Lower leg skin (tissue), 3 donors: ENCODE measurements around the gene SELPLG.
"Not testable (repeated sequence)": the region's sequence is repeated elsewhere in the genome, so short reads cannot be mapped to it uniquely, and the experiment has no call there.

ENCODE experiments used
- POLR2A ChIP-seq, 2 donors: fragments of 450-650 bp; IDR thresholded peaks; one replicate each; pipeline ENCODE4 v1.6.1; 2016 to 2017; ENCODE audit warnings: antibody characterized with exemption in 2 of 2, mild to moderate bottlenecking in 1 of 2, moderate library complexity in 1 of 2
- TF ChIP-seq, protein P1 (sequence below), 3 donors: fragments of 450-650 bp; IDR thresholded peaks; one replicate each; pipeline ENCODE4 v1.5.1; 2016; ENCODE audit warnings: antibody characterized with exemption in 3 of 3, mild to moderate bottlenecking in 3 of 3, moderate library complexity in 2 of 3

DNA sequence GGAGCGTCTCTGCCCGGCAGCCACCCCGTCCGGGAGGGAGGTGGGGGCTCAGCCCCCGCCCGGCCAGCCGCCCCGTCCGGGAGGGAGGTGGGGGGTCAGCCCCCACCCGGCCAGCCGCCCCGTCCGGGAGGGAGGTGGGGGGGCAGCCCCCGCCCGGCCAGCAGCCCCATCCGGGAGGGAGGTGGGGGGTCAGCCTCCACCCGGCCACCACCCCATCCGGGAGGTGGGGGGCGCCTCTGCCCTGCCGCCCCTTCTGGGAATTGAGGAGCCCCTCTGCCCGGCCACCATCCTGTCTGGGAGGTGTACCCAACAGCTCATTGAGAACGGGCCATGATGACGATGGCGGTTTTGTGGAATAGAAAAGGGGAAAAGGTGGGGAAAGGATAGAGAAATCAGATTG, 22.6 kb upstream of the SELPLG start:
- TF ChIP-seq, protein P1, sequence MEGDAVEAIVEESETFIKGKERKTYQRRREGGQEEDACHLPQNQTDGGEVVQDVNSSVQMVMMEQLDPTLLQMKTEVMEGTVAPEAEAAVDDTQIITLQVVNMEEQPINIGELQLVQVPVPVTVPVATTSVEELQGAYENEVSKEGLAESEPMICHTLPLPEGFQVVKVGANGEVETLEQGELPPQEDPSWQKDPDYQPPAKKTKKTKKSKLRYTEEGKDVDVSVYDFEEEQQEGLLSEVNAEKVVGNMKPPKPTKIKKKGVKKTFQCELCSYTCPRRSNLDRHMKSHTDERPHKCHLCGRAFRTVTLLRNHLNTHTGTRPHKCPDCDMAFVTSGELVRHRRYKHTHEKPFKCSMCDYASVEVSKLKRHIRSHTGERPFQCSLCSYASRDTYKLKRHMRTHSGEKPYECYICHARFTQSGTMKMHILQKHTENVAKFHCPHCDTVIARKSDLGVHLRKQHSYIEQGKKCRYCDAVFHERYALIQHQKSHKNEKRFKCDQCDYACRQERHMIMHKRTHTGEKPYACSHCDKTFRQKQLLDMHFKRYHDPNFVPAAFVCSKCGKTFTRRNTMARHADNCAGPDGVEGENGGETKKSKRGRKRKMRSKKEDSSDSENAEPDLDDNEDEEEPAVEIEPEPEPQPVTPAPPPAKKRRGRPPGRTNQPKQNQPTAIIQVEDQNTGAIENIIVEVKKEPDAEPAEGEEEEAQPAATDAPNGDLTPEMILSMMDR (IDR thresholded peaks at IDR 0.05): not testable (repeated sequence)
- not testable (repeated sequence) for TF ChIP-seq POLR2A (IDR thresholded peaks at IDR 0.05)
